ENCODE data around the gene EBP. TPM values are rescaled to one million over a fixed set of nuclear protein-coding genes. Genes with fewer than 3 reads are reported as not detected.
"Not testable (repeated sequence)": the region's sequence is repeated elsewhere in the genome, so short reads cannot be mapped to it uniquely, and the experiment has no call there.

The EBP gene
- total RNA-seq, 2 experiments from 2014 or later = 359 to 395 TPM

GRCh38 chrX:48540480-48540879 is 18.9 kb downstream of the EBP start:
- Mint-ChIP-seq H3K27me3 (no peaks in the 10 kb centered on the region), H3K36me3 (peaks cover 16% of the 10 kb centered on the region), H3K9me3 (ENCODE audit: low read depth) (no peaks in the 10 kb centered on the region), H3K4me1 (peaks cover 23% of the 10 kb centered on the region), H3K4me3 (peak overlapping the region; percentile 83), H3K27ac (peak overlapping the region; percentile 98)
- CTCF ChIA-PET = interaction anchor here (0.8 to 2.3 kb wide), 12 partner anchors 10 to 540 kb away, joined by 3 to 16 read pairs (median 6); partner anchors contain the start of genes EBP, FTSJ1, PORCN and RBM3
- peak; percentile 41 for DNase-seq
- no peak for ATAC-seq

DNA sequence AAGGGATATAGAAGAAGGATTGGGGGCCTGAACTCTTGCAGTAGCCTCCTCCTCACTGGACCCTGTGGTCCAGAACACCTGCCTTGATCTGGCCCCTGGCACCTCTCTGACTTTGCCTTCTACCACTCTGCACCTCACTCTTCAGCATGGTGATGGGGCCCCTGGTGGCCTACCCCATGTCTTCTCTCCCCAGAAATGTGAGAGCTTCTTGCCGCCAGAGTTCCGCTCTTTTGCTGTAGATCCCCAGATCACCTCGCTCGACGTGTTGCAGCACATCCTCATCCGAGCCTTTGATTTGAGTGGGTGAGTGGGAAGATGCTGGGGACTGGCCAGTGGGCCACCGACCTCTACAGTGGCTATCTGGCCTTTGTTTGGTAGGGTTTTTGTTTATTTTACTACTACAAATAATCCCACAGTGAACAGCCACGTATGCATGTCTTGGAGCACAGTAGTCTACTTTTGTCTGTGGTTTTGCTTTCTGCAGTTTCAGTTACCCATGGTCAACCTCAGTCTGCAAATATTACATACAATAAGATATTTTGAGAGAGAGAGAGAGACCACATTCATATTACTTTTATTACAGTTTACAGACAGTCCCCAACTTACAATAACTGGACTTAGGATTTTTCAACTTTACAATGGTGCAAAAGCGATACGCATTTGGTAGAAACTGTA is 19.7 kb downstream of the EBP start:
- CTCF ChIA-PET = no interaction called here
- ATAC-seq (no peak), DNase-seq (peak; percentile 51)
- Mint-ChIP-seq H3K4me1 (peaks cover 23% of the 10 kb centered on the region), H3K27ac (peak overlapping the region; percentile 98), H3K9me3 (ENCODE audit: low read depth) (no peaks in the 10 kb centered on the region), H3K4me3 (peak overlapping the region; percentile 83), H3K36me3 (peaks cover 16% of the 10 kb centered on the region), H3K27me3 (no peaks in the 10 kb centered on the region)

DNA sequence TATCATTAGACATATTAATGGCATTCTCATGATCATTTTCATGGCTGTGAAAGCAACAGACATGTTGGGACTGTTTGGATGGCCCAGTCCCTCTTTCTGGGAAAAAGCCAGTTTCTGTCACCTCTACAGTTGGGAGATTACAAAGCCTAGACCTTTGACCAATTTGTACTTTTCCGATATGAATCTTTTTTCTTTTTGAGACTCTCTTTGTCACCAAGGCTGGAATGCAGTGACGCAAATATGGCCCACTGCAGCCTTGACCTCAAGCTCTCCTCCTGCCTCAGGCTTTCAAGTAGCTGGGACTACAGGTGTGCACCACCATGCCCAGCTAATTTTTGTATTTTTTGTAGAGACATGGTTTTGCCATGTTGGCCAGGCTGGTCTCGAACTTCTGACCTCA is 27.3 kb downstream of the EBP start:
- CTCF ChIA-PET = no interaction called here
- Mint-ChIP-seq H3K36me3 (peaks cover 18% of the 10 kb centered on the region), H3K4me3 (no peak overlapping the region), H3K27ac (no peak overlapping the region), H3K27me3 (no peaks in the 10 kb centered on the region), H3K4me1 (peaks cover 3% of the 10 kb centered on the region), H3K9me3 (ENCODE audit: low read depth) (no peaks in the 10 kb centered on the region)
- DNase-seq (no peak), ATAC-seq (no peak)

DNA sequence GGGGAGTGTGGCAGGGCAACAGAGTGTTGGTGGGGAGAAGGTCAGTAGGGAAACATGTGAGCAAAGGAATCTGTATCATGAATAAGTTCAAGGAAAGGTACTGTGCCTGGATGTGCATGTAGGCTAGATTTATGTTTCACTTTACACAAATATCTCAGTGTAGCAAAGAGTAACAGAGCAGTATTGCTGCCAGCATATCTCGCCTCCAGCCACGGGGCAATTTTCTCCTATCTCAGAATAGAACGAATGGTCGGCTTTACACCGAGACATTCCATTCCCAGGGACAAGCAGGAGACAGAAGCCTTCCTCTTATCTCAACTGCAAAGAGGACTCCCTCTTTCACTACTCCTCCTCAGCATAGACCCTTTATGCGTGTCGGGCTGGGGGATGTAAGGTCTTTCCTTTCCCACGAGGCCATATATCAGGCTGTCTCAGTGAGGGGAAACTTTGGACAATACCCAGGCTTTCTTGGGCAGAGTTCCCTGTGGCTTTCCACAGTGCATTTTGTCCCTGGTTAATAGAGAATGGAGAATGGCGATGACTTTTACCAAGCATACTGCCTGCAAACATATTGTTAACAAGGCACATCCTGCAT is 34.2 kb downstream of the EBP start:
- ATAC-seq; CTCF ChIA-PET; H3K4me3 Mint-ChIP-seq; H3K27me3 Mint-ChIP-seq; H3K9me3 Mint-ChIP-seq (ENCODE audit: low read depth); H3K4me1 Mint-ChIP-seq; DNase-seq; H3K27ac Mint-ChIP-seq: not testable (repeated sequence)
- peaks cover 23% of the 10 kb centered on the region for H3K36me3 Mint-ChIP-seq

DNA sequence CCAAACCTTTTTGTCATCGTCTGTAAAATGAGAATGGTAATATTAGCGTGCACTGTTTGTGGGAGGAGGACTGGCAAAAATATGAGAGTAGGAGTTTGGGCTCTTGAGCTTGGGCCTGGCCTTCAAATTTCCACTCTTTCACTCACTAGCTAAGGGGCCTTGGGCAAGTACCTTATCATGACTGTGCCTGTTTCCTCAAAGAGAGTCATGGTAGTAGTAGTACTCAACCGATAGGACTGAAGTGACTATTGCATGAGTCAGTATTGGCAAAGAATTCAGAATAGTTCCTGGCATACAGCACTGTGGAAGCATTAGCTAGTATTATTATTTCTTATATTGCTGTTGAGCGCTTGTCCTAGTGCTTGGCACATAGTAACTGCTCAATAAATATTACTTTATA is 36.7 kb downstream of the EBP start:
- Mint-ChIP-seq H3K27ac (peak overlapping the region; percentile 25), H3K4me1 (peaks cover 4% of the 10 kb centered on the region), H3K4me3 (no peak overlapping the region), H3K27me3 (no peaks in the 10 kb centered on the region), H3K9me3 (ENCODE audit: low read depth) (no peaks in the 10 kb centered on the region), H3K36me3 (peaks cover 24% of the 10 kb centered on the region)
- ATAC-seq (peak; percentile 20), DNase-seq (no peak)
- CTCF ChIA-PET = no interaction called here

DNA sequence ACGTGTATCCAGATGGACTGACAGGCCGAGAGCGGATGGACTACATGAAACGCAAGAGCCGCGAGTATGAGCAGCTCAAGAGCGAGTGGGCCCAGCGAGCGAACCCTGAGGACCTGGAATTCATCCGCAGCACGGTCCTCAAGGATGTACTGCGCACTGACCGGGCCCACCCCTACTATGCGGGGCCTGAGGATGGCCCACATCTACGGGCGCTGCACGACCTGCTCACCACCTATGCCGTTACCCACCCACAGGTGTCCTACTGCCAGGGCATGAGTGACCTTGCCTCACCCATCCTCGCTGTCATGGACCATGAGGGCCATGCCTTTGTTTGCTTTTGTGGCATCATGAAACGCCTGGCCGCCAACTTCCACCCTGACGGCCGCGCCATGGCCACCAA is 38.0 kb downstream of the EBP start:
- Mint-ChIP-seq H3K36me3 (peaks cover 25% of the 10 kb centered on the region), H3K27ac (no peak overlapping the region), H3K4me3 (no peak overlapping the region), H3K9me3 (ENCODE audit: low read depth) (no peaks in the 10 kb centered on the region), H3K4me1 (peaks cover 4% of the 10 kb centered on the region), H3K27me3 (no peaks in the 10 kb centered on the region)
- ATAC-seq (no peak), DNase-seq (no peak)
- CTCF ChIA-PET = no interaction called here

DNA sequence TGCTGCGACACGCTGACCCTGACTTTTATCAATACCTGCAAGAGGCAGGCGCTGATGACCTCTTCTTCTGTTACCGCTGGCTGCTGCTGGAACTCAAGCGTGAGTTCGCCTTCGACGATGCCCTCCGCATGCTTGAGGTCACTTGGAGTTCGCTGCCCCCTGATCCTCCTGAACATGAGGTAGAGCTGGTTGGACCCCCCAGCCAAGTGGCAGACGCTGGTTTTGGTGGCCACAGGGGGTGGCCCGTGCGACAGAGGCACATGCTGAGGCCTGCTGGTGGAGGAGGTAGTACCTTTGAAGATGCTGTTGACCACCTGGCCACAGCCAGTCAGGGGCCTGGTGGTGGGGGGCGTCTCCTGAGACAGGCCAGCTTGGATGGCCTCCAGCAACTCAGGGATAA is 38.4 kb downstream of the EBP start:
- H3K36me3 Mint-ChIP-seq = peaks cover 21% of the 10 kb centered on the region
- peaks cover 4% of the 10 kb centered on the region for H3K4me1 Mint-ChIP-seq
- no peaks in the 10 kb centered on the region for H3K9me3 Mint-ChIP-seq (ENCODE audit: low read depth)
- no peak overlapping the region for H3K4me3 Mint-ChIP-seq
- CTCF ChIA-PET = no interaction called here
- no peaks in the 10 kb centered on the region for H3K27me3 Mint-ChIP-seq
- H3K27ac Mint-ChIP-seq = no peak overlapping the region
- DNase-seq (no peak), ATAC-seq (no peak)

DNA sequence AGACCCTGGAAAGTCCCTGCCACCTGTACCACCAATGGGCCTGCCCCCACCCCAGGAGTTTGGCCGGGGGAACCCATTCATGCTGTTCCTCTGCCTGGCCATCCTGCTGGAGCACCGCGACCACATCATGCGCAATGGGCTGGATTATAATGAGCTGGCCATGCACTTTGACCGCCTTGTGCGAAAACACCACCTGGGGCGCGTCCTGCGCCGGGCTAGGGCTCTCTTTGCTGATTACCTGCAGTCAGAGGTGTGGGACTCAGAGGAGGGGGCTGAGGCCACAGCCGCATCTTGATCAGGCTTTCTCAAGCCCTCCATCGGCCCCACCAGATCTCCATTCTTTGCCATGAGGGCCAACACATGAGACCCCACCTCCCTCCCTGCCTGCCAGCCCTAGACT is 39.1 kb downstream of the EBP start:
- Mint-ChIP-seq H3K27me3 (no peaks in the 10 kb centered on the region), H3K27ac (no peak overlapping the region), H3K9me3 (ENCODE audit: low read depth) (no peaks in the 10 kb centered on the region), H3K36me3 (peaks cover 21% of the 10 kb centered on the region), H3K4me3 (no peak overlapping the region), H3K4me1 (peaks cover 4% of the 10 kb centered on the region)
- CTCF ChIA-PET = no interaction called here
- DNase-seq = no peak
- ATAC-seq = no peak

GRCh38 chrX:48569958-48570357 is 48.4 kb downstream of the EBP start:
- Mint-ChIP-seq H3K27ac (peak overlapping the region; percentile 83), H3K27me3 (no peaks in the 10 kb centered on the region), H3K9me3 (ENCODE audit: low read depth) (no peaks in the 10 kb centered on the region), H3K4me1 (peaks cover 16% of the 10 kb centered on the region), H3K36me3 (peaks cover 2% of the 10 kb centered on the region), H3K4me3 (no peak overlapping the region)
- ATAC-seq = peak; percentile 55
- CTCF ChIA-PET = no interaction called here
- DNase-seq = peak; percentile 67

GRCh38 chrX:48573690-48574269 is 52.2 kb downstream of the EBP start:
- Mint-ChIP-seq H3K27ac (peak overlapping the region; percentile 100), H3K9me3 (ENCODE audit: low read depth) (no peaks in the 10 kb centered on the region), H3K27me3 (no peaks in the 10 kb centered on the region), H3K4me1 (peaks cover 32% of the 10 kb centered on the region), H3K4me3 (peak overlapping the region; percentile 99), H3K36me3 (peaks cover 30% of the 10 kb centered on the region)
- peak; percentile 15 for ATAC-seq
- DNase-seq = no peak
- CTCF ChIA-PET = interaction anchor here (1.2 to 2.0 kb wide), 5 partner anchors 34 to 384 kb away, joined by 3 to 11 read pairs (median 4); partner anchors contain the start of genes OTUD5 and TBC1D25

DNA sequence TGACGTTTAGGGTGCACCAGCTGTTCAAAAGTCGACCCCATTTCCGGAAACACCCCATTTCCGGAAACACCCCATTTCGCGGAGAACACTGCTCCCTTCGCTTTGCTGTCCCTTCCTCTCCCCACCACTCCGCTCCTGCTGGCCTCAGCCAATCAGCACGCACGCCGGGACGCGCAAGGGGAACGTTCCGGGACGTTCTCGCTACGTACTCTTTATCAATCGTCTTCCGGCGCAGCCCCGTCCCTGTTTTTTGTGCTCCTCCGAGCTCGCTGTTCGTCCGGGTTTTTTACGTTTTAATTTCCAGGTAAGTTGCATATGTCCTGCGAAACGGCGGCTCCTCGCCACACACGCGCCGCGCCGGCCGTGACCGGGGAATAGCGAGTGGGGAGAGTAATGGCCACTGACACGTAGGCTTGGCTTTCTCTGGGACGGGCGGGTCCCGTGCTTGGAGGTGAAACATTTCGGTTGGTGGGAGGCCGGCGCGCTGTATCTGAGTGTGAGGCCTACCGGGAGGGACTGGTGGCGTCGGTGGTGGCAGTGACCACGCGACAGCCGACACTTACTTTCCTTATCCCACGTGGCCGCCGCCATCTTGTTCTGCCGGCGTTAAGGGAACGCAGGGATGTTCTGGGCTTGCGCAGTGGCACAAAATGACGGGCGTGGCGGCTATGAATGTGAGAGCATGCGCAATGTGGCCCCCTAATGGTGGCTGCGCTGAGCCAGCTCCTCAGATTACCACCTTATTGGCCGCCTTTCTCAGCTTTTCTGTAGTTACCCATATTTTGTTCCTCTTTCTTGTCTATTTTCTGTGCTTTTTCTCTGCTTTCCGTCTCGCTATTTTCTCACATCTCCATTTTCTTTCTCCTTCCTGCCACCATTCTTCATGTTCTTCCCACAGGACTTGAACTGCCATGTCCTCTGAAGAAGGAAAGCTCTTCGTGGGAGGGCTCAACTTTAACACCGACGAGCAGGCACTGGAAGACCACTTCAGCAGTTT is 53.0 kb downstream of the EBP start, which contains the start of gene RBM3:
RBM3 (plus strand) TSS at position 215 of the 997 bp plus-strand sequence; CDS start at position 912, 697 bp downstream.
- peaks cover 34% of the 10 kb centered on the region for H3K4me1 Mint-ChIP-seq
- DNase-seq (peak; percentile 97), ATAC-seq (peak; percentile 93)
- H3K36me3 Mint-ChIP-seq = peaks cover 33% of the 10 kb centered on the region
- peak within 1 kb of the TSS; percentile 99 for H3K4me3 Mint-ChIP-seq
- H3K27me3 Mint-ChIP-seq = no peaks in the 10 kb centered on the region
- peak within 1 kb of the TSS; percentile 100 for H3K27ac Mint-ChIP-seq
- CTCF ChIA-PET = interaction anchor here (1.2 to 2.0 kb wide), 5 partner anchors 35 to 383 kb away, joined by 3 to 11 read pairs (median 4); partner anchors contain the start of genes OTUD5 and TBC1D25
- no peaks in the 10 kb centered on the region for H3K9me3 Mint-ChIP-seq (ENCODE audit: low read depth)

DNA sequence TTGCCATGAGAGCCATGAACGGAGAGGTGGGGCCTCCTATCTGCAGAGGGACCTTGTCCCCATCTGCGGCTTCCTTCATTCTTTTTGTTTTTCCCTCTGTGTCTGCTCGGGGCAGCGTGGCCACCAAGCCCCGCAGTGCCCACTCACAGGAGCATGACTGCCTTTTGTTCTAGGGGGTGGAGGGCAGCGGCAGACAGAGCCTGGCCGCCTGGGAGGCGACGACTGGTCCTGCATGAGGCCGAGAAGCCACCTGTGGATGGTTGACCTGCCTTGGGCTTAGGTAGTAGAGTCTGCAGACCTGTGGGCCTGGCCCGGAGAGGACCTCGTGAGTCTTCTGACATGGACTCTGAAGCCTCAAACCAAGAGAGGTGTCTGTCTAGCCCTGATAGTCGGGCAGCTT is 54.0 kb downstream of the EBP start:
- DNase-seq (no peak), ATAC-seq (no peak)
- Mint-ChIP-seq H3K4me3 (peak overlapping the region; percentile 99), H3K36me3 (peaks cover 38% of the 10 kb centered on the region), H3K9me3 (ENCODE audit: low read depth) (no peaks in the 10 kb centered on the region), H3K4me1 (peaks cover 29% of the 10 kb centered on the region), H3K27me3 (no peaks in the 10 kb centered on the region), H3K27ac (peak overlapping the region; percentile 100)
- CTCF ChIA-PET = interaction anchor here (1.8 kb wide), 1 partner anchor 71 kb away, joined by 3 read pairs; no protein-coding TSS in a partner anchor

- no peak for ATAC-seq
- no peak for DNase-seq
- peaks cover 26% of the 10 kb centered on the region for H3K4me1 Mint-ChIP-seq
- H3K27ac Mint-ChIP-seq = peak overlapping the region; percentile 100
- no peaks in the 10 kb centered on the region for H3K9me3 Mint-ChIP-seq (ENCODE audit: low read depth)
- H3K36me3 Mint-ChIP-seq = peaks cover 38% of the 10 kb centered on the region
- H3K4me3 Mint-ChIP-seq = peak overlapping the region; percentile 99
- H3K27me3 Mint-ChIP-seq = no peaks in the 10 kb centered on the region
- CTCF ChIA-PET = no interaction called here
Observed at GRCh38 chrX:48576108-48576507, 54.5 kb downstream of the EBP start.

Data from activated CD8-positive, alpha-beta memory T cell treated with anti-CD3 and anti-CD28 coated beads, Interleukin-2, amount 10 ng/mL, durations not matched to agents 7 days and 5 days (primary cell).